Fibroblast of the aortic adventitia (primary cell): ENCODE measurements around the gene PHACTR1. TPM values are rescaled to one million over a fixed set of nuclear protein-coding genes. Genes with fewer than 3 reads are reported as not detected.

ENCODE experiments used
- DNase-seq: peaks from one replicate; pipeline ENCODE4 v3.0.0-alpha.2; 2010; ENCODE audit warnings: low read depth
- H3K4me3 ChIP-seq: 2 replicates; pipeline ENCODE4 v1.5.1; 2011; ENCODE audit warnings: low read depth, mild to moderate bottlenecking, control low read depth, low read length, moderate library complexity
- total RNA-seq: library from RNA; depleted of rRNA; stranded (reverse); fragments of >200 nt; gene quantifications from 2 replicates; pipeline ENCODE4 v1.2.3, GENCODE V29; 2012; ENCODE audit warnings: low replicate concordance
- TF ChIP-seq, protein P1 (sequence below): IDR thresholded peaks from 2 replicates; pipeline ENCODE4 v1.5.1; 2011; ENCODE audit warnings: mild to moderate bottlenecking, low read length, control low read depth, inconsistent platforms; ENCODE audit not compliant: insufficient read depth

The PHACTR1 gene
- total RNA-seq, 1 donor: 0.99 TPM

GRCh38 chr6:12969966-12970365 is 253.4 kb downstream of the PHACTR1 start:
- TF ChIP-seq, protein P1, sequence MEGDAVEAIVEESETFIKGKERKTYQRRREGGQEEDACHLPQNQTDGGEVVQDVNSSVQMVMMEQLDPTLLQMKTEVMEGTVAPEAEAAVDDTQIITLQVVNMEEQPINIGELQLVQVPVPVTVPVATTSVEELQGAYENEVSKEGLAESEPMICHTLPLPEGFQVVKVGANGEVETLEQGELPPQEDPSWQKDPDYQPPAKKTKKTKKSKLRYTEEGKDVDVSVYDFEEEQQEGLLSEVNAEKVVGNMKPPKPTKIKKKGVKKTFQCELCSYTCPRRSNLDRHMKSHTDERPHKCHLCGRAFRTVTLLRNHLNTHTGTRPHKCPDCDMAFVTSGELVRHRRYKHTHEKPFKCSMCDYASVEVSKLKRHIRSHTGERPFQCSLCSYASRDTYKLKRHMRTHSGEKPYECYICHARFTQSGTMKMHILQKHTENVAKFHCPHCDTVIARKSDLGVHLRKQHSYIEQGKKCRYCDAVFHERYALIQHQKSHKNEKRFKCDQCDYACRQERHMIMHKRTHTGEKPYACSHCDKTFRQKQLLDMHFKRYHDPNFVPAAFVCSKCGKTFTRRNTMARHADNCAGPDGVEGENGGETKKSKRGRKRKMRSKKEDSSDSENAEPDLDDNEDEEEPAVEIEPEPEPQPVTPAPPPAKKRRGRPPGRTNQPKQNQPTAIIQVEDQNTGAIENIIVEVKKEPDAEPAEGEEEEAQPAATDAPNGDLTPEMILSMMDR: no peak
- H3K4me3 ChIP-seq: no peak overlapping the region
- no peak for DNase-seq

DNA sequence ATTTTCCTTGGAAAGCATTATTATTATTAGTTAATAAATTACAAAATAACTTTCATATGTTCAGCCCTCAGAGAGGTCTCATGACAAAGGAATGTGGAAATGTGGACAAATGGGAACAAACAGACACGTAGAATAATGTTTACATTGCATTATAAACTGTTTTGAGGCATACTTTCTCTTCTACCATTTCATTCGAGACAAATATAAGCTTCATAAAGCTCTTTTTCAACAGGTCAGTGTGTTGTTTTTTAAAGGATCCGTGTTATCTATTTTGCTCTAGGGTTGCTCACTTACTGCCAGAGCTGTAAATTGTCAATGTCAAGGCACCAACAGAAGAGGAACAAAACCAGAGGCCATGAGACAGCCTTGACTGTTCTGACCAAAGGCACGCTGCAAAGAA is 256.8 kb downstream of the PHACTR1 start:
- DNase-seq: no peak
- TF ChIP-seq, protein P1: no peak
- H3K4me3 ChIP-seq: no peak overlapping the region

GRCh38 chr6:12974551-12974950 is 258.0 kb downstream of the PHACTR1 start:
- DNase-seq: no peak
- H3K4me3 ChIP-seq: no peak overlapping the region
- TF ChIP-seq, protein P1: no peak

DNA sequence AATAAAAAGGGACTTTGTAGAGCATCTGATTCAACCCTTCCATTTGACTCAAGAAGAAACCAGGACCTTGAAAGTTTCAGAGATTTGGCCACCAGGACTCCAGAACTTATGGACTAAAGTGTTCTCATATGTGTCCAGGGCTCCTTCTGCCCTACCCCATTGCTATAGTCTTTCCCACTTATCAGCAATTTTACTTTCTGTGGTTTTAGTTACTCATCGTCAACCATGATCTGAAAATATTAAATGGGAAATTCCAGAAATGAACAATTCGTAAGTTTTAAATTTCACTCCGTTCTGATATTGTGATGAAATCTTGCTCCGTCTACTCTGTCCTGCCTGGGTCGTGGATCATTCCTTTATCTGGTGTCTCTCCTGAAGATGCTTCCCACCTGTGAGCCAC is 259.8 kb downstream of the PHACTR1 start:
- TF ChIP-seq, protein P1: no peak
- no peak for DNase-seq
- no peak overlapping the region for H3K4me3 ChIP-seq

- no peak overlapping the region for H3K4me3 ChIP-seq
- TF ChIP-seq, protein P1: no peak
- no peak for DNase-seq
These were observed 260.6 kb downstream of the PHACTR1 start for GRCh38 chr6:12977206-12977605.

GRCh38 chr6:12977806-12978205 is 261.2 kb downstream of the PHACTR1 start:
- no peak overlapping the region for H3K4me3 ChIP-seq
- TF ChIP-seq, protein P1: no peak
- no peak for DNase-seq

GRCh38 chr6:12980741-12981140 is 264.2 kb downstream of the PHACTR1 start:
- no peak overlapping the region for H3K4me3 ChIP-seq
- TF ChIP-seq, protein P1: no peak
- no peak for DNase-seq
